ENCODE data around the gene FAM120B. TPM values are rescaled to one million over a fixed set of nuclear protein-coding genes. Genes with fewer than 3 reads are reported as not detected.
"Not testable (repeated sequence)": the region's sequence is repeated elsewhere in the genome, so short reads cannot be mapped to it uniquely, and the experiment has no call there.

The FAM120B gene
- polyA plus RNA-seq, 1 experiment, result 8.8 TPM

- no peak for DNase-seq (ENCODE audit: low read depth)
- TF ChIP-seq CTCF (IDR thresholded peaks at IDR 0.05; ENCODE audit: insufficient read depth, low read depth, low read length), result no peak
- ChIA-PET CTCF (interaction anchor here (0.6 to 0.8 kb wide), 3 partner anchors 213 to 256 kb away, joined by 3 read pairs; no protein-coding TSS in a partner anchor), POLR2A (no interaction called here)
- Histone ChIP-seq H3K36me3 (ENCODE audit: control insufficient read depth, insufficient read depth, low read length) (no peaks in the 10 kb centered on the region), H3K4me3 (ENCODE audit: low read depth, low read length) (no peak overlapping the region), H3K27me3 (ENCODE audit: control insufficient read depth, insufficient read depth, low read length) (no peaks in the 10 kb centered on the region)
Measured at GRCh38 chr6:170261643-170262488, 44.7 kb upstream of the FAM120B start.

GRCh38 chr6:170262489-170263088 lies 44.0 kb upstream of the FAM120B start:
- no peak for TF ChIP-seq CTCF (IDR thresholded peaks at IDR 0.05; ENCODE audit: insufficient read depth, low read depth, low read length)
- ChIA-PET POLR2A (no interaction called here), CTCF (interaction anchor here (0.6 to 0.7 kb wide), 2 partner anchors 212 to 255 kb away, joined by 3 read pairs; no protein-coding TSS in a partner anchor)
- Histone ChIP-seq H3K36me3 (ENCODE audit: control insufficient read depth, insufficient read depth, low read length) (no peaks in the 10 kb centered on the region), H3K27me3 (ENCODE audit: control insufficient read depth, insufficient read depth, low read length) (no peaks in the 10 kb centered on the region), H3K4me3 (ENCODE audit: low read depth, low read length) (no peak overlapping the region)
- DNase-seq (ENCODE audit: low read depth), result no peak

GRCh38 chr6:170263410-170263809 lies 43.1 kb upstream of the FAM120B start:
- ChIA-PET POLR2A (no interaction called here), CTCF (no interaction called here)
- no peak for TF ChIP-seq CTCF (IDR thresholded peaks at IDR 0.05; ENCODE audit: insufficient read depth, low read depth, low read length)
- no peak for DNase-seq (ENCODE audit: low read depth)
- no peaks in the 10 kb centered on the region for H3K27me3 ChIP-seq (ENCODE audit: control insufficient read depth, insufficient read depth, low read length)
- no peak overlapping the region for H3K4me3 ChIP-seq (ENCODE audit: low read depth, low read length)
- H3K36me3 ChIP-seq (ENCODE audit: control insufficient read depth, insufficient read depth, low read length), result no peaks in the 10 kb centered on the region

GRCh38 chr6:170264086-170264485 lies 42.5 kb upstream of the FAM120B start:
- CTCF ChIA-PET, result interaction anchor here (0.8 kb wide), 1 partner anchor 14 kb away, joined by 3 read pairs; no protein-coding TSS in a partner anchor
- Histone ChIP-seq H3K4me3 (ENCODE audit: low read depth, low read length) (no peak overlapping the region), H3K27me3 (ENCODE audit: control insufficient read depth, insufficient read depth, low read length) (no peaks in the 10 kb centered on the region), H3K36me3 (ENCODE audit: control insufficient read depth, insufficient read depth, low read length) (no peaks in the 10 kb centered on the region)
- DNase-seq (ENCODE audit: low read depth), result no peak
- TF ChIP-seq CTCF (IDR thresholded peaks at IDR 0.05; ENCODE audit: insufficient read depth, low read depth, low read length), result no peak
- POLR2A ChIA-PET, result no interaction called here

GRCh38 chr6:170264644-170265043 lies 41.9 kb upstream of the FAM120B start:
- POLR2A ChIA-PET; DNase-seq (ENCODE audit: low read depth); H3K36me3 ChIP-seq (ENCODE audit: control insufficient read depth, insufficient read depth, low read length); H3K27me3 ChIP-seq (ENCODE audit: control insufficient read depth, insufficient read depth, low read length); H3K4me3 ChIP-seq (ENCODE audit: low read depth, low read length): not testable (repeated sequence)
- CTCF ChIA-PET, result interaction anchor here (0.8 kb wide), 1 partner anchor 14 kb away, joined by 3 read pairs; no protein-coding TSS in a partner anchor
